ENCODE measurements around the gene PRAMEF5. TPM values are rescaled to one million over a fixed set of nuclear protein-coding genes. Genes with fewer than 3 reads are reported as not detected.
"Not testable (repeated sequence)": the region's sequence is repeated elsewhere in the genome, so short reads cannot be mapped to it uniquely, and the experiment has no call there.

The PRAMEF5 gene
- total RNA-seq, 4 donors from 2014 or later: not detected

DNA sequence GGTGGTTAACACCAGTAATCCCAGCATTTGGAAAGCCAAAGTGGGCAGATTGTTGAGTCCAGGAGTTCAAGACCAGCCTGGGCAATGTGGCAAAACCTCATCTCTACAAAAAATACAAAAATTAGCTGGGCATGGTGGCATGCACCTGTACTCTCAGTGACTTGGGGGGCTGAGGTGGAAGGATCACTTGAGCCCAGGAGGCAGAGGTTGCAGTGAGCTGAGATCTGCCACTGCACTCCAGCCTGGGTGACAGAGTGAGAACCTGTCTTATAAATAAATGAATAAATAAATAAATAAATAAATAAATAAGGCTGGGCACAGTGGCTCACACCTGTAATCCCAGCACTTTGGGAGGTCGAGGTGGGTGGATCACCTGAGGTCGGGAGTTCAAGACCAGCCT, 21.9 kb upstream of the PRAMEF5 start:
- peak in 1 of 2 donors; percentile 79 for DNase-seq (ENCODE audit: low spot score in 2 of 2)
- H3K4me3 ChIP-seq (ENCODE audit: low read depth, poor library complexity, severe bottlenecking); intact Hi-C loops (cut with DNase I; ENCODE audit: low total_unique reads): not testable (repeated sequence)
- 68 to 70% methylated on average over 2 of the region's 2 CpGs for WGBS, 2 donors

DNA sequence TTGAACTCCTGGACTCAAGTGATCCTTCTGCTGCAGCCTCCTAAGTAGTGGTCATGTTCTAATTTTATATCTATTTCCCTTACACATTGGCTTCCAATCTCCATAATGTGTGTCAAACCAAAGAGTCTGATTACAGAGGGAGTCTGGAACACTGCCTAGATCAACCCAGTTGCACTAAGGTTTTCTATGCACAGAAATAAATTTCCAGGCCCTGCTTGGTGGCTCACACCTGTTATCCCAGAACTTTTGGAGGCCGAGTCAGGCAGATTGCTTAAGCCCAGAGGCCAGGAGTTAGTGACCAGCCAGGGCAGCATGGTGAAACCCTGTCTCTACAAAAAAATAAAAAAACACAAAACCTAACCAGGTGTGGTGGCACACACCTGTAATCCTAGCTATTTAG, 19.9 kb upstream of the PRAMEF5 start:
- H3K4me3 ChIP-seq (ENCODE audit: low read depth, poor library complexity, severe bottlenecking); intact Hi-C loops (cut with DNase I; ENCODE audit: low total_unique reads): not testable (repeated sequence)
- WGBS, 2 donors: 65 to 74% methylated on average over 1 of the region's 1 CpG
- DNase-seq (ENCODE audit: low spot score in 2 of 2): peak in 1 of 2 donors; percentile 49

- H3K4me3 ChIP-seq (ENCODE audit: low read depth, poor library complexity, severe bottlenecking); intact Hi-C loops (cut with DNase I; ENCODE audit: low total_unique reads): not testable (repeated sequence)
- 62 to 75% methylated on average over 4 of the region's 4 CpGs for WGBS, 2 donors
- DNase-seq (ENCODE audit: low spot score in 2 of 2): peak in 1 of 2 donors; percentile 53
These were observed 16.4 kb upstream of the PRAMEF5 start for GRCh38 chr1:13237572-13237971.

DNA sequence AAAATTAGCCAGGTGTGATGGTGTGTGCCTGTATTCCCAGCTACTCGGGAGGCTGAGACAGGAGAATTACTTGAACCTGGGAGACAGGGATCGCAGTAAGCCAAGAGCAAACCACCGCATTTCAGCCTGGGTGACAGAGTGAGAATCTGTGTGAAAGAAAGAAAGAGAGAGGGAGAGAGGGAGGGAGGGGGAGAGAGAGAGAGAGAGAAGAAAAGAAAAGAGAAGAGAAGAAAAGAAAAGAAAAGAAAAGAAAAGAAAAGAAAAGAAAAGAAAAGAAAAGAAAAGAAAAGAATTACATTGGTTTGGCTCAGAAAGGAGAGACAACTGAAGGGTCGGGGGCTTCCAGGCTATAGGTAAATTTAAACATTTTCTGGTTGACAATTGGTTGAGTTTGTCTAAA, 14.4 kb upstream of the PRAMEF5 start:
- 90 to 93% methylated on average over 4 of the region's 4 CpGs for WGBS, 2 donors
- DNase-seq (ENCODE audit: low spot score in 2 of 2): peak in 1 of 2 donors; percentile 64
- H3K4me3 ChIP-seq (ENCODE audit: low read depth, poor library complexity, severe bottlenecking); intact Hi-C loops (cut with DNase I; ENCODE audit: low total_unique reads): not testable (repeated sequence)

- intact Hi-C loops (cut with DNase I; ENCODE audit: low total_unique reads); H3K4me3 ChIP-seq (ENCODE audit: low read depth, poor library complexity, severe bottlenecking): not testable (repeated sequence)
- WGBS, 2 donors: 82 to 88% methylated on average over 9 of the region's 9 CpGs
- peak in 1 of 2 donors; percentile 72 for DNase-seq (ENCODE audit: low spot score in 2 of 2)
These were observed 10.3 kb upstream of the PRAMEF5 start for GRCh38 chr1:13243536-13244263.

DNA sequence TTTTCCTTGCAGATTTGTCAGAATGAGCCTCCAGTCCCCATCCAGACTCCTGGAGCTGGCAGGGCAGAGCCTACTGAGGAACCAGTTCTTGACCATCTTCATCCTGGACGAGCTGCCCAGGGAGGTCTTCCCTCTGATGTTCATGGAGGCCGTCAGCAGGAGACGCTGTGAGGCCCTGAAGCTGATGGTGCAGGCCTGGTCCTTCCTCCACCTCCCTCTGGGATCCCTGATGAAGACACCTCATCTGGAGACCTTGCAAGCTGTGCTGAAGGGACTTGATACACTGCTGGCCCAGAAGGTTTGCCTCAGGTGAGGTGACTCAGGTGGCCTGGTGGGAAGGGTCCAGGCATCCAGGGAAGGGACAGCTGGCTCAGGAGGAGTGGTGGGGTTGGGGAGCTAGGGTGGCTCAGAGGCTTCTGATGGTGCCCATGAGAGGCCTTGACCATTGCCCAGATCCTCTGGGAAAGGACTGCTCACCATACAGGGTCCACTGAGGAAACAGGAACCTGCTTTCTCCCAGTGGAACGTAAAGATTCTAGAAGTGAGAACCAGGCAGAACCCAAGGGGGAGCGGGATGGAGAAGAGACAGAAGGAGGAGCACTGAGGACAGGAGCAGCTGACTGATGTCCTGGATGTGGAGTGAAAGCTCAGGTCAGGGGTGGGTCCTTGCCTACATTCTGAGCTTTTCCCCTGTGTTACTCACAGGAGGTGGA, 8.0 kb upstream of the PRAMEF5 start:
- DNase-seq (ENCODE audit: low spot score in 2 of 2): peak in 1 of 2 donors; percentile 73
- intact Hi-C loops (cut with DNase I; ENCODE audit: low total_unique reads); H3K4me3 ChIP-seq (ENCODE audit: low read depth, poor library complexity, severe bottlenecking): not testable (repeated sequence)
- WGBS, 2 donors: 82 to 83% methylated on average over 5 of the region's 5 CpGs

GRCh38 chr1:13246554-13246871, 7.5 kb upstream of the PRAMEF5 start:
- H3K4me3 ChIP-seq (ENCODE audit: low read depth, poor library complexity, severe bottlenecking); intact Hi-C loops (cut with DNase I; ENCODE audit: low total_unique reads): not testable (repeated sequence)
- WGBS, 2 donors: 71 to 88% methylated on average over 2 of the region's 2 CpGs
- peak in 1 of 2 donors; percentile 72 for DNase-seq (ENCODE audit: low spot score in 2 of 2)

GRCh38 chr1:13247122-13247521, 6.9 kb upstream of the PRAMEF5 start:
- DNase-seq (ENCODE audit: low spot score in 2 of 2): peak in 1 of 2 donors; percentile 70
- WGBS, 2 donors: 76 to 79% methylated on average over 7 of the region's 7 CpGs
- H3K4me3 ChIP-seq (ENCODE audit: low read depth, poor library complexity, severe bottlenecking); intact Hi-C loops (cut with DNase I; ENCODE audit: low total_unique reads): not testable (repeated sequence)

GRCh38 chr1:13265124-13265523, 11.1 kb downstream of the PRAMEF5 start:
- 58% methylated on average over 2 of the region's 3 CpGs; no CpG with 5 or more reads in 1 of the 2 donors for WGBS, 2 donors
- H3K4me3 ChIP-seq (ENCODE audit: low read depth, poor library complexity, severe bottlenecking); DNase-seq (ENCODE audit: low spot score in 2 of 2); intact Hi-C loops (cut with DNase I; ENCODE audit: low total_unique reads): not testable (repeated sequence)

GRCh38 chr1:13277016-13277415, 23.0 kb downstream of the PRAMEF5 start:
- intact Hi-C loops (cut with DNase I; ENCODE audit: low total_unique reads); H3K4me3 ChIP-seq (ENCODE audit: low read depth, poor library complexity, severe bottlenecking); DNase-seq (ENCODE audit: low spot score in 2 of 2): not testable (repeated sequence)
- 58% methylated on average over 5 of the region's 6 CpGs; no CpG with 5 or more reads in 1 of the 2 donors for WGBS, 2 donors

DNA sequence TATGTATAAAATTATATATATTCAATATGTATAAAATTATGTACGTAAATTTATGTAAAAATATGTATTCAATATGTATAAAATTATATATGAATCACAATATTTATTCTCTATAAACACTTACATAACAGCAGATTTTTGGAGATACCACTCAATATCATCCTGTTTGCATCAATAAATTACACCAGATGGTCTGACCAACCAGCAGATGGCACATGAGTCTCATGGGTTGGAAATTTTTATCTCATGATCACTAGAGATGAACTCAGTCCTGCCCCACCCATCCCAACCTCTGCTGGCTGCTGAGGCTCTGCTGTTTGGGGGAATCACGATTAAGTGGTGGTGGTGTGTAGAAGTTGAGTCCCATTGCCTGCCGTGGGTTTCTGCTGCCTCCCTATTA, 25.6 kb downstream of the PRAMEF5 start:
- DNase-seq (ENCODE audit: low spot score in 2 of 2); intact Hi-C loops (cut with DNase I; ENCODE audit: low total_unique reads); H3K4me3 ChIP-seq (ENCODE audit: low read depth, poor library complexity, severe bottlenecking): not testable (repeated sequence)
- WGBS, 2 donors: 67 to 72% methylated on average over 3 of the region's 3 CpGs

DNA sequence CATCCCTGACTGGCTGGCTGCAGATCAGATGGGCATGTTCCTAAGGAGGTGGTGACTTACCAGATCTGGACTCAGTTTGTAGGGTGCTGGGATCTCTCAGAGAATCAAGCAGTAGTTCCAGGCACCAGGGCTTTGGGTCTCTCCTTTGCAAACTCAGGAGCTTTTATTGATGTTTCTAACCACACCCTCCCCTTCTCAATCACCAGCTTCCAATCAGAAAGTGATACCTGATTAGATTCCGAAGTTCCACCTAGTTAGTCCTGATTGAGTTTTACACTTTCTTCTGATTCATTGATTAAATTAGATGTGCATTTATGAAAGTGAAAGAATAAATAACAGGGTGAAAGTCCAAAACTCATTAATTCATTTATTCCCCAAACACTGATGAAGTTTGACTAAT, 31.0 kb downstream of the PRAMEF5 start, which contains the start of gene PRAMEF8:
TSS of gene PRAMEF8 (minus strand) at position 101 of the 400 bp plus-strand sequence. CDS start 1,046 bp downstream, outside the sequence.
- DNase-seq (ENCODE audit: low spot score in 2 of 2); intact Hi-C loops (cut with DNase I; ENCODE audit: low total_unique reads); H3K4me3 ChIP-seq (ENCODE audit: low read depth, poor library complexity, severe bottlenecking): not testable (repeated sequence)
- no CpG with 5 or more reads among the region's 1 CpG for WGBS, 2 donors

- intact Hi-C loops (cut with DNase I; ENCODE audit: low total_unique reads); DNase-seq (ENCODE audit: low spot score in 2 of 2); H3K4me3 ChIP-seq (ENCODE audit: low read depth, poor library complexity, severe bottlenecking): not testable (repeated sequence)
- 48 to 100% methylated on average over 1 to 3 of the region's 3 CpGs for WGBS, 2 donors
These were observed 35.0 kb downstream of the PRAMEF5 start for GRCh38 chr1:13289030-13289429.

DNA sequence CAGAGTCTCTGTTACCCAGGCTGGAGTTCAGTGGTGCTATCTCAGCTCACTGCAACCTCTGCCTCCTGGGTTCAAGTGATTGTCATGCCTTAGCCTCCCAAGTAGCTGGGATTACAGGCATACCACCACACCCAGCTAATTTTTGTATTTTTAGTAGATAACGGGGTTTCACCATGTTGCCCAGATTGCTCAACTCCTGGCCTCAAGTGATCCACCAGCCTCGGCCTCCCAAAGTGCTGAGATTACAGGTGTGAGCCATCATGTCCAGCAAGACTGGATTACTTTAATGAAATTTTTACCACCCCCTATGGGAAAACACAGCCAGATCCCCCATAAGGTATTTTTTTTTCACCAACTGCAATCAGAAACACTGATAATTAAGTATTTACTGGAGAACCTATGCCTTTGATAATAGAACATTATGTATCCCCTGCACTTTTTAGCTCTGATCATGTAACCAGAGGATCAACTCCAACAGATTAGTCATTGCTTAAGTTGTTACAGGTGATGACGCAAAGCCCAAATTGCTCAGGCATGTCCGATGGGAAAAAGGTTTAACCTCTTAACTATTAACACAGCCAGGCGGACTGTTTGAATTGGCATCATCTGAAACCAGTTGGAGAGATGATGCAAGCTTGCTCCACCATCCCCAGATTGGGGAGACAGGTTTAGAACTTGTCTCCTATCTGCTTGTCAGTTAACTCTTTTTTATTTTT, 43.4 kb downstream of the PRAMEF5 start:
- 58 to 78% methylated on average over 2 of the region's 5 CpGs for WGBS, 2 donors
- H3K4me3 ChIP-seq (ENCODE audit: low read depth, poor library complexity, severe bottlenecking); DNase-seq (ENCODE audit: low spot score in 2 of 2); intact Hi-C loops (cut with DNase I; ENCODE audit: low total_unique reads): not testable (repeated sequence)

- intact Hi-C loops (cut with DNase I; ENCODE audit: low total_unique reads); DNase-seq (ENCODE audit: low spot score in 2 of 2); H3K4me3 ChIP-seq (ENCODE audit: low read depth, poor library complexity, severe bottlenecking): not testable (repeated sequence)
- 100% methylated on average over 2 of the region's 27 CpGs; no CpG with 5 or more reads in 1 of the 2 donors for WGBS, 2 donors
These were observed 44.7 kb downstream of the PRAMEF5 start for GRCh38 chr1:13298699-13299098.

Data from lower leg skin (tissue), 4 donors.